ENCODE results near the gene PHAX.
"Not testable (repeated sequence)": the region's sequence is repeated elsewhere in the genome, so short reads cannot be mapped to it uniquely, and the experiment has no call there.

Gene PHAX

GRCh38 chr5:126587551-126588390 lies 13.0 kb upstream of the PHAX start:
- Histone ChIP-seq H3K36me3 (ENCODE audit: control insufficient read depth in 1 of 2, insufficient read depth in 2 of 2, low read length in 2 of 2) (peaks cover 10 to 34% of the 10 kb centered on the region in 2 donors), H3K27me3 (ENCODE audit: low read depth, low read length) (no peaks in the 10 kb centered on the region), H3K9me3 (ENCODE audit: control insufficient read depth in 1 of 2, low read length in 2 of 2) (no peaks in the 10 kb centered on the region), H3K27ac (ENCODE audit: low read length) (no peak overlapping the region), H3K4me1 (ENCODE audit: control insufficient read depth in 1 of 2, insufficient read depth in 2 of 2, low read length in 2 of 2) (peaks cover 0 to 3% of the 10 kb centered on the region in 2 donors), H3K4me3 (ENCODE audit: low read depth in 1 of 2, low read length in 2 of 2) (no peak overlapping the region)

GRCh38 chr5:126589536-126590297 lies 11.0 kb upstream of the PHAX start:
- H3K36me3 ChIP-seq (ENCODE audit: control insufficient read depth in 1 of 2, insufficient read depth in 2 of 2, low read length in 2 of 2) = peaks cover 5 to 23% of the 10 kb centered on the region in 2 donors
- no peaks in the 10 kb centered on the region for H3K27me3 ChIP-seq (ENCODE audit: low read depth, low read length)
- no peak overlapping the region for H3K4me3 ChIP-seq (ENCODE audit: low read depth in 1 of 2, low read length in 2 of 2)

GRCh38 chr5:126591549-126591948 lies 9.2 kb upstream of the PHAX start:
- Histone ChIP-seq H3K36me3 (ENCODE audit: control insufficient read depth in 1 of 2, insufficient read depth in 2 of 2, low read length in 2 of 2) (peaks cover 0 to 16% of the 10 kb centered on the region in 2 donors), H3K4me1 (ENCODE audit: control insufficient read depth in 1 of 2, insufficient read depth in 2 of 2, low read length in 2 of 2) (peaks cover 5 to 27% of the 10 kb centered on the region in 2 donors), H3K27ac (ENCODE audit: low read length) (no peak overlapping the region), H3K27me3 (ENCODE audit: low read depth, low read length) (no peaks in the 10 kb centered on the region), H3K4me3 (ENCODE audit: low read depth in 1 of 2, low read length in 2 of 2) (no peak overlapping the region), H3K9me3 (ENCODE audit: control insufficient read depth in 1 of 2, low read length in 2 of 2) (no peaks in the 10 kb centered on the region)

More at GRCh38 chr5:126589536-126590297, 11.0 kb upstream of the PHAX start:
- Histone ChIP-seq H3K4me1 (ENCODE audit: control insufficient read depth in 1 of 2, insufficient read depth in 2 of 2, low read length in 2 of 2) (peaks cover 5 to 20% of the 10 kb centered on the region in 2 donors), H3K27ac (ENCODE audit: low read length) (no peak overlapping the region), H3K9me3 (ENCODE audit: control insufficient read depth in 1 of 2, low read length in 2 of 2) (no peaks in the 10 kb centered on the region)

DNA sequence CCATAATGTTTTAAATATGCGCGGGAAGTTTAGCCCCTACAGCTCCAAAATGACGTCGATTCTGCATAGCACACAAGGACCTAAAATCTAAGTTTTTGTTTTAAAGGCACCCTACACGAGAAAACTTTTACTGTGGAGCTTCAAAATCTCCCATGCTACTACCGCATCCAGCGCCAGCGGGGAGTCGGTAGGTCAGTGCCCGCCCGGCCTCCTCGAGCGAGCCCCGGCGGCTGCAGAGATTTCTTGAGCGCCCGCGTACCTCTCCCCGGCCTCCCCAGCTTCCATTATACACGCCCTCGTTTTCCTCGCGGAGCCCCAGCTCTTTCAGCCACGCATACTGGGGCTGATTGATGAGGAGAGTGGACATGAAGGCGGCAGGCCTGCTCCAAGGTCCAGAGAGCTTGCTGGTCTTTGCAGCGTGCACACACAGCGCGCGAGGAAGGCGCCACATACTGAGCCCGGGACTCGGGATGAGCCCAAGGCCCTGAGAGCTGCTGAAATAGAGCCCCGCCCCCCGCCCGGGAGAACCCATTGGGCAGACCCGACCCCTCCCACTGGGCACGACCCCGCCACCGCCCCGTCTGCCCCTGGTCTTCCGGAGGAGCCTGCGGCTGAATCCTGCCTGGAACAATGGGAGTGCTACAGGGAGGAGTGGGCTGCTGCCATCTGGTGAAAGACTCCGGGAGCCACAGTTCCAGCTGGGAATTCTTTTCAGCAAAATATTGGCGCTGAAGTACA lies 5.8 kb upstream of the PHAX start, which contains the start of gene ALDH7A1:
TSS of gene ALDH7A1 (minus strand) at position 472 of the 738 bp plus-strand sequence. CDS start at position 451, 21 bp downstream.
- no peaks in the 10 kb centered on the region for H3K9me3 ChIP-seq (ENCODE audit: control insufficient read depth in 1 of 2, low read length in 2 of 2)
- peaks cover 5 to 27% of the 10 kb centered on the region in 2 donors for H3K4me1 ChIP-seq (ENCODE audit: control insufficient read depth in 1 of 2, insufficient read depth in 2 of 2, low read length in 2 of 2)
- H3K36me3 ChIP-seq (ENCODE audit: control insufficient read depth in 1 of 2, insufficient read depth in 2 of 2, low read length in 2 of 2) = peaks cover 0 to 8% of the 10 kb centered on the region in 2 donors
- H3K4me3 ChIP-seq (ENCODE audit: low read depth in 1 of 2, low read length in 2 of 2) = peak within 1 kb of the TSS; percentile 67 to 79
- H3K27ac ChIP-seq (ENCODE audit: low read length) = no peak within 1 kb of the TSS
- no peaks in the 10 kb centered on the region for H3K27me3 ChIP-seq (ENCODE audit: low read depth, low read length)

- H3K27me3 ChIP-seq (ENCODE audit: low read depth, low read length) = no peaks in the 10 kb centered on the region
- no peak overlapping the region for H3K27ac ChIP-seq (ENCODE audit: low read length)
- H3K4me1 ChIP-seq (ENCODE audit: control insufficient read depth in 1 of 2, insufficient read depth in 2 of 2, low read length in 2 of 2) = peaks cover 5 to 27% of the 10 kb centered on the region in 2 donors
- peak overlapping the region; percentile 67 to 79 for H3K4me3 ChIP-seq (ENCODE audit: low read depth in 1 of 2, low read length in 2 of 2)
- no peaks in the 10 kb centered on the region for H3K9me3 ChIP-seq (ENCODE audit: control insufficient read depth in 1 of 2, low read length in 2 of 2)
- H3K36me3 ChIP-seq (ENCODE audit: control insufficient read depth in 1 of 2, insufficient read depth in 2 of 2, low read length in 2 of 2) = peaks cover 0 to 8% of the 10 kb centered on the region in 2 donors
These were observed 5.2 kb upstream of the PHAX start for GRCh38 chr5:126595486-126596083.

- H3K4me1 ChIP-seq (ENCODE audit: control insufficient read depth in 1 of 2, insufficient read depth in 2 of 2, low read length in 2 of 2) = peaks cover 5 to 35% of the 10 kb centered on the region in 2 donors
- H3K4me3 ChIP-seq (ENCODE audit: low read depth in 1 of 2, low read length in 2 of 2) = no peak overlapping the region
- H3K27me3 ChIP-seq (ENCODE audit: low read depth, low read length) = no peaks in the 10 kb centered on the region
- H3K36me3 ChIP-seq (ENCODE audit: control insufficient read depth in 1 of 2, insufficient read depth in 2 of 2, low read length in 2 of 2) = no peaks in the 10 kb centered on the region
- H3K9me3 ChIP-seq (ENCODE audit: control insufficient read depth in 1 of 2, low read length in 2 of 2) = no peaks in the 10 kb centered on the region
- H3K27ac ChIP-seq (ENCODE audit: low read length) = no peak overlapping the region
These were observed 3.6 kb upstream of the PHAX start for GRCh38 chr5:126597156-126597555.

- H3K9me3 ChIP-seq (ENCODE audit: control insufficient read depth in 1 of 2, low read length in 2 of 2) = no peaks in the 10 kb centered on the region
- H3K36me3 ChIP-seq (ENCODE audit: control insufficient read depth in 1 of 2, insufficient read depth in 2 of 2, low read length in 2 of 2) = peaks cover 7 to 11% of the 10 kb centered on the region in 2 donors
- no peak overlapping the region for H3K4me3 ChIP-seq (ENCODE audit: low read depth in 1 of 2, low read length in 2 of 2)
- no peak overlapping the region for H3K27ac ChIP-seq (ENCODE audit: low read length)
- H3K27me3 ChIP-seq (ENCODE audit: low read depth, low read length) = no peaks in the 10 kb centered on the region
- H3K4me1 ChIP-seq (ENCODE audit: control insufficient read depth in 1 of 2, insufficient read depth in 2 of 2, low read length in 2 of 2) = peaks cover 0 to 21% of the 10 kb centered on the region in 2 donors
These were observed 1.2 kb upstream of the PHAX start for GRCh38 chr5:126599499-126599898.

- Histone ChIP-seq H3K4me3 (ENCODE audit: low read depth in 1 of 2, low read length in 2 of 2) (peak overlapping the region; percentile 90 to 98), H3K27ac (ENCODE audit: low read length) (peak overlapping the region; percentile 60), H3K36me3 (ENCODE audit: control insufficient read depth in 1 of 2, insufficient read depth in 2 of 2, low read length in 2 of 2) (peaks cover 7 to 11% of the 10 kb centered on the region in 2 donors), H3K4me1 (ENCODE audit: control insufficient read depth in 1 of 2, insufficient read depth in 2 of 2, low read length in 2 of 2) (peaks cover 0 to 21% of the 10 kb centered on the region in 2 donors)
- H3K9me3 ChIP-seq (ENCODE audit: control insufficient read depth in 1 of 2, low read length in 2 of 2); H3K27me3 ChIP-seq (ENCODE audit: low read depth, low read length): not testable (repeated sequence)
These were observed 646 bp upstream of the PHAX start for GRCh38 chr5:126599971-126600630.

GRCh38 chr5:126603402-126603991 lies 2.8 kb downstream of the PHAX start:
- peaks cover 7 to 11% of the 10 kb centered on the region in 2 donors for H3K36me3 ChIP-seq (ENCODE audit: control insufficient read depth in 1 of 2, insufficient read depth in 2 of 2, low read length in 2 of 2)
- H3K27me3 ChIP-seq (ENCODE audit: low read depth, low read length) = no peaks in the 10 kb centered on the region
- H3K4me1 ChIP-seq (ENCODE audit: control insufficient read depth in 1 of 2, insufficient read depth in 2 of 2, low read length in 2 of 2) = peaks cover 0 to 39% of the 10 kb centered on the region in 2 donors
- no peaks in the 10 kb centered on the region for H3K9me3 ChIP-seq (ENCODE audit: control insufficient read depth in 1 of 2, low read length in 2 of 2)
- no peak overlapping the region for H3K4me3 ChIP-seq (ENCODE audit: low read depth in 1 of 2, low read length in 2 of 2)
- no peak overlapping the region for H3K27ac ChIP-seq (ENCODE audit: low read length)

DNA sequence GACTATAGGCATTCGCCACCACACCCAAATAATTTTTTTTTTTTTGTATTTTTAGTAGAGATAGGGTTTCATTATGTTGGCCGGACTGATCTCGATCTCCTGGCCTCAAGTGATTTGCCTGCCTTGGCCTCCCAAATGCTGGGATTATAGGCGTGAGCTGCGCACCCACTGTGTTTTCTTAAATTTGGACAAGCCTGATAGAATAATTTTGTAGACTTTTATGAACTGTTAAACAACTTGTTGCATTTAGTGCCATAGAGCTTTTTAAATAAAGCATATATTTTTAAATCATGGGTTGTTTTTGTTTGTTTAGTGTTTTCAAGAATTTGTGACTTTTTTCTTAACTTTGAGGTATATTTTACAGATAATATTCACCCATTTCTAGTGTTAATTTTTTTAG lies 4.8 kb downstream of the PHAX start:
- Histone ChIP-seq H3K36me3 (ENCODE audit: control insufficient read depth in 1 of 2, insufficient read depth in 2 of 2, low read length in 2 of 2) (peaks cover 7 to 21% of the 10 kb centered on the region in 2 donors), H3K27ac (ENCODE audit: low read length) (no peak overlapping the region), H3K4me3 (ENCODE audit: low read depth in 1 of 2, low read length in 2 of 2) (no peak overlapping the region), H3K4me1 (ENCODE audit: control insufficient read depth in 1 of 2, insufficient read depth in 2 of 2, low read length in 2 of 2) (peaks cover 0 to 39% of the 10 kb centered on the region in 2 donors), H3K27me3 (ENCODE audit: low read depth, low read length) (no peaks in the 10 kb centered on the region), H3K9me3 (ENCODE audit: control insufficient read depth in 1 of 2, low read length in 2 of 2) (no peaks in the 10 kb centered on the region)
